HepG2 (cell line): Measurements from ENCODE around the gene KRTAP12-4. TPM values are rescaled to one million over a fixed set of nuclear protein-coding genes. Genes with fewer than 3 reads are reported as not detected.

Experiments used
- ATAC-seq: fragments of 200-7000 bp; cut with Tn5 transposase; 3 replicates; pipeline ENCODE4 v1.9.1; 2020; ENCODE audit warnings: mild to moderate bottlenecking, moderate library complexity
- BruUV-seq: library from RNA; stranded (reverse); fragments of 400-500 nt; replicated peaks from 2 replicates; lab custom pipeline; 2021; lab: Mats Ljungman, UMichigan
- CTCF ChIA-PET: fragments of 300-600 bp; formaldehyde crosslinking; extraction: SDS; loops from one replicate; lab custom pipeline; 2021; ENCODE audit warnings: low total read pairs, inconsistent platforms, low intra/inter-chr PET ratio; lab: Yijun Ruan, JAX
- POLR2A ChIA-PET: fragments of 350-600 bp; sonication (Branson Sonifier 250); formaldehyde crosslinking; loops from one replicate; lab custom pipeline; 2020; ENCODE audit warnings: antibody characterized with exemption, inconsistent platforms; lab: Yijun Ruan, JAX
- DNase-seq: peaks from one replicate; pipeline ENCODE4 v3.0.0-alpha.2; 2015; ENCODE audit warnings: low spot score
- FAIRE-seq: peaks from 3 replicates; lab custom pipeline; 2011; peaks lifted over from hg19 to GRCh38; lab: Jason Lieb, UNC
- H2AFZ ChIP-seq: one replicate; pipeline ENCODE4 v1.6.1; 2011; ENCODE audit warnings: low read length, inconsistent platforms
- H3K27ac ChIP-seq: fragments of 300-600 bp; 3 replicates; pipeline ENCODE4 v1.8.0; 2011; ENCODE audit warnings: mixed run types, mild to moderate bottlenecking, mixed read lengths, low read length, inconsistent platforms; ENCODE audit not compliant: insufficient read depth; ENCODE audit errors: extremely low read length
- H3K27me3 ChIP-seq, 2 experiments: fragments of 200-600 bp in 1 of 2; 2 replicates in 1 of 2; 3 replicates in 1 of 2; pipeline versions ENCODE4 v1.6.0 to v1.8.0; 2011; ENCODE audit warnings: low read length in 2 of 2, mild to moderate bottlenecking in 2 of 2, moderate library complexity in 2 of 2, inconsistent platforms in 1 of 2; ENCODE audit not compliant: insufficient read depth in 2 of 2, control insufficient read depth in 1 of 2
- H3K36me3 ChIP-seq, 2 experiments: fragments of 200-600 bp in 1 of 2; replicated peaks in 1 of 2; 2 replicates in 1 of 2; 3 replicates in 1 of 2; pipeline versions ENCODE4 v1.5.1 to v1.8.0; 2011; ENCODE audit warnings: low read length in 2 of 2, inconsistent platforms in 1 of 2; ENCODE audit not compliant: insufficient read depth in 2 of 2, control insufficient read depth in 1 of 2
- H3K4me1 ChIP-seq: 2 replicates; pipeline ENCODE4 v1.5.1; 2012; ENCODE audit warnings: low read length, inconsistent platforms; ENCODE audit not compliant: insufficient read depth
- H3K4me2 ChIP-seq: 2 replicates; pipeline ENCODE4 v1.6.0; 2011; ENCODE audit warnings: low read depth, low read length, inconsistent platforms
- H3K4me3 ChIP-seq, 3 experiments: fragments of 200-600 bp in 1 of 3; sonication (generic), shearing (Covaris generic) in 1 of 3; replicated peaks in 1 of 3; 2 replicates each; pipeline ENCODE4 v1.5.1; 2011 to 2016; ENCODE audit warnings: low read length in 3 of 3, inconsistent platforms in 2 of 3, low read depth in 2 of 3, mild to moderate bottlenecking in 2 of 3, control low read depth in 1 of 3, mixed read lengths in 1 of 3; ENCODE audit not compliant: insufficient read depth in 1 of 3
- H3K79me2 ChIP-seq: one replicate; pipeline ENCODE4 v1.6.1; 2011; ENCODE audit warnings: low read length, inconsistent platforms; ENCODE audit not compliant: insufficient read depth
- H3K9ac ChIP-seq: 2 replicates; pipeline ENCODE4 v1.6.0; 2011; ENCODE audit warnings: mild to moderate bottlenecking, low read depth, low read length, inconsistent platforms; ENCODE audit not compliant: insufficient read depth
- H3K9me3 ChIP-seq: 2 replicates; pipeline ENCODE4 v1.5.1; 2012; ENCODE audit warnings: mild to moderate bottlenecking, low read length
- H4K20me1 ChIP-seq: 2 replicates; pipeline ENCODE4 v1.6.0; 2011; ENCODE audit warnings: inconsistent platforms, mild to moderate bottlenecking, low read length, moderate library complexity; ENCODE audit not compliant: insufficient read depth
- SRSF9 ChIP-seq: fragments of 200-400 bp; formaldehyde crosslinking; IDR thresholded peaks from 2 replicates; pipeline ENCODE4 v1.6.1; 2018; ENCODE audit warnings: borderline replicate concordance, mild to moderate bottlenecking, low read depth, low read length; ENCODE audit not compliant: insufficient read depth, poor library complexity, severe bottlenecking
- XRCC5 ChIP-seq: fragments of 200-400 bp; formaldehyde crosslinking; optimal IDR thresholded peaks from 2 replicates; pipeline ENCODE3; 2017; ENCODE audit warnings: mild to moderate bottlenecking, low read length
- ZNF160 ChIP-seq: sonication (generic); formaldehyde crosslinking; IDR thresholded peaks from 2 replicates; pipeline ENCODE4 v1.8.0; 2022; ENCODE audit warnings: mild to moderate bottlenecking, inconsistent platforms, missing genetic modification reagents
- ZNF652 ChIP-seq: IDR thresholded peaks from 2 replicates; pipeline ENCODE4 v1.6.1; 2016; ENCODE audit warnings: low read depth, borderline replicate concordance
- WGBS: methylation state at CpG from one replicate; pipeline ENCODE4 v1.1.6; 2017; ENCODE audit warnings: low lambda C conversion rate; 5-methylcytosine and 5-hydroxymethylcytosine counted together
- in situ Hi-C: cut with HindIII; loops from 2 replicates; pipeline ENCODE4 v1.10.0; 2017; ENCODE audit warnings: low pct_unique_long_range_greater_than_20kb; ENCODE audit not compliant: extremely low pct_ligation_motif_present
- intact Hi-C: fragments of 100-400 bp; cut with micrococcal nuclease; formaldehyde crosslinking; loops from one replicate; pipeline ENCODE4 v1.10.0; 2022; ENCODE audit not compliant: unreplicated experiment
- polyA plus RNA-seq, 8 experiments: library from polyadenylated mRNA; depleted of rRNA in 3 of 8; stranded (reverse) in 7 of 8; unstranded in 1 of 8; fragments of >200 nt; fragmentation: Illumina TruSeq in 4 of 8; extraction: Trizol in 4 of 8; gene quantifications; 2 replicates each; pipeline versions ENCODE4 v1.2.1 to v1.2.3, GENCODE V29; 2011 to 2016; ENCODE audit warnings: low read depth in 4 of 8, missing spikeins in 1 of 8, mixed read lengths in 1 of 8; ENCODE audit not compliant: insufficient read depth in 1 of 8
- total RNA-seq, 5 experiments: library from RNA; depleted of rRNA; stranded (reverse); fragments of >200 nt; fragmentation: Illumina TruSeq; extraction: Trizol; gene quantifications; 2 replicates each; pipeline ENCODE4 v1.2.3, GENCODE V29; 2016; ENCODE audit warnings: low read depth in 1 of 5
- TF ChIP-seq, protein P1 (sequence below): sonication (generic); formaldehyde crosslinking; IDR thresholded peaks from 2 replicates; pipeline ENCODE4 v1.4.0; 2020; ENCODE audit warnings: low read depth, mild to moderate bottlenecking, missing genetic modification reagents

Gene KRTAP12-4
- total and polyA plus RNA-seq, 2 of the 13 experiments (the other 11 are each of a cell fraction or from before 2014, with no cell fraction given): not detected

DNA sequence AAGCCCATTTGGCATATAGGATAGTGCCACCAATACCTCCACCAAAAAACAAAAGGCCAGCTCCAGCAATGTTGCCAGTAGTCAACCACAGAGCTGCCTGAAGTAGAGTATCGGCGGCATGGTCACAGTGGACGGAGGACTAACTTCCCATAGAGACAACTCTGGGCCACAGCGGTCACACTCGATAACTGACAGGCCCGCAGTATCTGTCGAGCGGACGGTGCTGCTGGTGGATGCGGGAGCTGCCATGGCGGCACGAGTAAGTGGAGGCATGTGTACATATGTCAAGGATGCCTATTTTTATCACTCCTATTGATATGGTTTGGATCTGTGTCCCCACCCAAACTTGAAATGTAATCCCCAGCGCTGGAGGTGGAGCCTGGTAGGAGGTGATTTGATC, 23.4 kb upstream of the KRTAP12-4 start:
- no peaks in the 10 kb centered on the region for H3K9me3 ChIP-seq
- POLR2A ChIA-PET: no interaction called here
- H3K27me3 ChIP-seq: peaks cover 1 to 24% of the 10 kb centered on the region in 2 experiments; a peak in 2 of 5 replicates
- H2AFZ ChIP-seq: no peak overlapping the region
- H3K4me1 ChIP-seq: no peaks in the 10 kb centered on the region
- no peaks in the 10 kb centered on the region for H3K36me3 ChIP-seq
- DNase-seq (no peak), FAIRE-seq (no peak), ATAC-seq (no peak)
- BruUV-seq: no TSS peak
- no peak overlapping the region for H3K9ac ChIP-seq
- intact Hi-C loops: no loop called here
- TF ChIP-seq XRCC5: no peak
- in situ Hi-C loops: no loop called here
- no peak overlapping the region for H3K27ac ChIP-seq
- CTCF ChIA-PET: no interaction called here
- WGBS: 55% methylated on average over 8 of the region's 13 CpGs
- H3K4me3 ChIP-seq: no peak overlapping the region
- H4K20me1 ChIP-seq: no peaks in the 10 kb centered on the region
- no peaks in the 10 kb centered on the region for H3K79me2 ChIP-seq
- no peak overlapping the region for H3K4me2 ChIP-seq

DNA sequence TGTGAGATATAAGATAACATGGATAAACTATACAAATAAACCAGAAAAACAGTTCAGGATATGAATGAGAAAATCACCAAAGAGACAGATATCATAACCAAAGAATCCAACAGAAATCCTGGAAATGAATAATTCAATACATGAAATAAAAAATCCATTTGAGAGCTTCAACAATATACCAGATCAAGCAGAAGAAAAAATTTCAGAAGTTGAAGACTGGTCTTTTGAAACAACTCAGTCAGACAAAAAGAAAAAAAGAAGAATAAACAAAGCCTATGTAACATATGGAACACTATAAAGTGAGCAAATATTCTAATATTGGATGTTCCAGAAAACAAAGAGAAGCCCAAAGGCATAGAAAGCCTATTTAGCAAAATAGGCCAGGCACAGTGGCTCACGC, 17.5 kb upstream of the KRTAP12-4 start:
- no peak overlapping the region for H3K4me2 ChIP-seq
- DNase-seq: no peak
- H3K4me1 ChIP-seq: no peaks in the 10 kb centered on the region
- WGBS: 7% methylated on average over 1 of the region's 1 CpG
- ChIA-PET CTCF (no interaction called here), POLR2A (no interaction called here)
- in situ Hi-C loops (no loop called here), intact Hi-C loops (no loop called here)
- no peak overlapping the region for H2AFZ ChIP-seq
- FAIRE-seq: no peak
- H3K4me3 ChIP-seq: no peak overlapping the region
- TF ChIP-seq, protein P1, sequence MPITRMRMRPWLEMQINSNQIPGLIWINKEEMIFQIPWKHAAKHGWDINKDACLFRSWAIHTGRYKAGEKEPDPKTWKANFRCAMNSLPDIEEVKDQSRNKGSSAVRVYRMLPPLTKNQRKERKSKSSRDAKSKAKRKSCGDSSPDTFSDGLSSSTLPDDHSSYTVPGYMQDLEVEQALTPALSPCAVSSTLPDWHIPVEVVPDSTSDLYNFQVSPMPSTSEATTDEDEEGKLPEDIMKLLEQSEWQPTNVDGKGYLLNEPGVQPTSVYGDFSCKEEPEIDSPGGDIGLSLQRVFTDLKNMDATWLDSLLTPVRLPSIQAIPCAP (CRISPR knock-in tag): no peak
- TF ChIP-seq ZNF652 (CRISPR knock-in tag) (no peak), SRSF9 (no peak), ZNF160 (CRISPR knock-in tag) (peak; percentile 79; the same call in 1 of the 2 replicates)
- no peak overlapping the region for H3K9ac ChIP-seq
- H4K20me1 ChIP-seq: no peaks in the 10 kb centered on the region
- H3K9me3 ChIP-seq: peaks cover 7% of the 10 kb centered on the region
- no TSS peak for BruUV-seq
- H3K36me3 ChIP-seq: no peaks in the 10 kb centered on the region
- no peak overlapping the region for H3K27ac ChIP-seq
- no peaks in the 10 kb centered on the region for H3K79me2 ChIP-seq
- H3K27me3 ChIP-seq: peaks cover 0 to 14% of the 10 kb centered on the region in 2 experiments; a peak in 2 of 5 replicates
- no peak for ATAC-seq
